PC-9 (cell line): Measurements from ENCODE around the gene SIAH2.

ENCODE experiments used
- EZH2 ChIP-seq: fragments of 200-600 bp; sonication (generic); IDR thresholded peaks from 2 replicates; pipeline ENCODE4 v1.8.0; 2017; ENCODE audit warnings: antibody characterized with exemption, low read depth
- TF ChIP-seq, protein P1 (sequence below): fragments of 200-600 bp; sonication (generic); conservative IDR thresholded peaks from 2 replicates; pipeline ENCODE4 v1.6.1; 2017; ENCODE audit warnings: mixed run types, antibody characterized with exemption, mild to moderate bottlenecking, moderate library complexity

DNA sequence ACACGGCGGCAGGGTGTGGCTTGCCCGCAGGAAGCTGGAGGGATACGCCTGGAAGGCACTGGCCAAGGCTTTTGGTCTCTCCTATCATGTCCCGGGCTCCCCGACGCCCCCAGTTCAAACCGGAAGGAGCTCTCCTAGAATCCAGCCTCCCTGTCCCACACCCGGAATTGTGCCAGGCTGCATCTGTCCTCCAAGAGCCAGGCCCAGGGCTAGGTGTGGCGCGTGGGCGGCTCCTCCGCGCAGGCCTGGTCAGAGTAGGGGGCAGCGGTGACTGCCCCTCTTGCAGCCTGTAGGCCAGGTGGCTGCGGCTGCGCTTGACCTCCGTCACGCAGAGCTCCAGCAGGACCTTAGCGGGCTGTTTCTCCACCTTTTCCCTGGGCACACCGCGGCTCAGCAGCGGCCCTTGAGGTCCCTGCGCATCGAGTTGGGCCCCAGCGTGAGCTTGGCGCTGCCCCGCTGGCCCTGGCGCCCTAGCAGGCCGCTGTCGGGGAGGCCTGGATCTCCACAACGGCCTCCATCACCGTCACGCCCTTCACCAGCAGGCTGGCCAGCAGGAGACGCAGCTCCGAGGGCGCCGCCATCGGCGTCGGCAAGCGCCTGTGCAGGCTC lies 15.9 kb upstream of the SIAH2 start:
- TF ChIP-seq, protein P1, sequence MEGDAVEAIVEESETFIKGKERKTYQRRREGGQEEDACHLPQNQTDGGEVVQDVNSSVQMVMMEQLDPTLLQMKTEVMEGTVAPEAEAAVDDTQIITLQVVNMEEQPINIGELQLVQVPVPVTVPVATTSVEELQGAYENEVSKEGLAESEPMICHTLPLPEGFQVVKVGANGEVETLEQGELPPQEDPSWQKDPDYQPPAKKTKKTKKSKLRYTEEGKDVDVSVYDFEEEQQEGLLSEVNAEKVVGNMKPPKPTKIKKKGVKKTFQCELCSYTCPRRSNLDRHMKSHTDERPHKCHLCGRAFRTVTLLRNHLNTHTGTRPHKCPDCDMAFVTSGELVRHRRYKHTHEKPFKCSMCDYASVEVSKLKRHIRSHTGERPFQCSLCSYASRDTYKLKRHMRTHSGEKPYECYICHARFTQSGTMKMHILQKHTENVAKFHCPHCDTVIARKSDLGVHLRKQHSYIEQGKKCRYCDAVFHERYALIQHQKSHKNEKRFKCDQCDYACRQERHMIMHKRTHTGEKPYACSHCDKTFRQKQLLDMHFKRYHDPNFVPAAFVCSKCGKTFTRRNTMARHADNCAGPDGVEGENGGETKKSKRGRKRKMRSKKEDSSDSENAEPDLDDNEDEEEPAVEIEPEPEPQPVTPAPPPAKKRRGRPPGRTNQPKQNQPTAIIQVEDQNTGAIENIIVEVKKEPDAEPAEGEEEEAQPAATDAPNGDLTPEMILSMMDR, result no peak
- no peak for TF ChIP-seq EZH2
